ENCODE data around the gene OSM.

The OSM gene

GRCh38 chr22:30224161-30224857, 42.3 kb downstream of the OSM start:
- TF ChIP-seq, protein P1, sequence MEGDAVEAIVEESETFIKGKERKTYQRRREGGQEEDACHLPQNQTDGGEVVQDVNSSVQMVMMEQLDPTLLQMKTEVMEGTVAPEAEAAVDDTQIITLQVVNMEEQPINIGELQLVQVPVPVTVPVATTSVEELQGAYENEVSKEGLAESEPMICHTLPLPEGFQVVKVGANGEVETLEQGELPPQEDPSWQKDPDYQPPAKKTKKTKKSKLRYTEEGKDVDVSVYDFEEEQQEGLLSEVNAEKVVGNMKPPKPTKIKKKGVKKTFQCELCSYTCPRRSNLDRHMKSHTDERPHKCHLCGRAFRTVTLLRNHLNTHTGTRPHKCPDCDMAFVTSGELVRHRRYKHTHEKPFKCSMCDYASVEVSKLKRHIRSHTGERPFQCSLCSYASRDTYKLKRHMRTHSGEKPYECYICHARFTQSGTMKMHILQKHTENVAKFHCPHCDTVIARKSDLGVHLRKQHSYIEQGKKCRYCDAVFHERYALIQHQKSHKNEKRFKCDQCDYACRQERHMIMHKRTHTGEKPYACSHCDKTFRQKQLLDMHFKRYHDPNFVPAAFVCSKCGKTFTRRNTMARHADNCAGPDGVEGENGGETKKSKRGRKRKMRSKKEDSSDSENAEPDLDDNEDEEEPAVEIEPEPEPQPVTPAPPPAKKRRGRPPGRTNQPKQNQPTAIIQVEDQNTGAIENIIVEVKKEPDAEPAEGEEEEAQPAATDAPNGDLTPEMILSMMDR (IDR thresholded peaks at IDR 0.05; ENCODE audit: control extremely low read depth, extremely low read depth, low read depth, missing control alignments): no peak
- ChIA-PET POLR2A (no interaction called here), CTCF (interaction anchor here (1.2 to 1.9 kb wide), 4 partner anchors 9 to 116 kb away, joined by 3 to 6 read pairs (median 4); no protein-coding TSS in a partner anchor)
- DNase-seq (ENCODE audit: extremely low spot score): peak; percentile 62

GRCh38 chr22:30223303-30223702, 43.3 kb downstream of the OSM start:
- DNase-seq (ENCODE audit: extremely low spot score): no peak
- TF ChIP-seq, protein P1 (IDR thresholded peaks at IDR 0.05; ENCODE audit: control extremely low read depth, extremely low read depth, low read depth, missing control alignments): no peak
- ChIA-PET CTCF (interaction anchor here (1.2 to 1.9 kb wide), 2 partner anchors 40 to 115 kb away, joined by 3 to 5 read pairs; no protein-coding TSS in a partner anchor), POLR2A (no interaction called here)

DNA sequence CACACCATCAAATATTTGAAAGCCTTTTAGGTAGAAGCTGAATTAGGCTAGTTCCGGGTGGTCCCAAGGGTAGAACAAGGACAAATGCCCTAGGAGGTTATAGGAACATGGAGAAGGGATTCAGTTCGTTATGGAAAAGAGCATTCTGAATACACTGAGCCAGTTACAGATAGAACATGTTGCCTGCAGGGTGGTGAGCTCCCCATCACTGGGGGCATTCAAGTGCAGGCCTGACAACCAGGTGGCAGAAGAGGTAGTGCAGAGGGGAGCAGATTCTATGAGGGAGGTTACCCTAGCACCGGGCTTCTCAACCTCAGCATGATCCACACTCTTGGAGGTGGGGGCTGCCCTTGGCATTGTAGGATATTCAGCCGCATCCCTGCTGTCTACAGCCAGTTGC, 44.3 kb downstream of the OSM start:
- TF ChIP-seq, protein P1 (IDR thresholded peaks at IDR 0.05; ENCODE audit: control extremely low read depth, extremely low read depth, low read depth, missing control alignments): no peak
- ChIA-PET POLR2A (no interaction called here), CTCF (no interaction called here)
- DNase-seq (ENCODE audit: extremely low spot score): no peak

- ChIA-PET CTCF (no interaction called here), POLR2A (no interaction called here)
- DNase-seq (ENCODE audit: extremely low spot score): peak; percentile 58
- TF ChIP-seq, protein P1 (IDR thresholded peaks at IDR 0.05; ENCODE audit: control extremely low read depth, extremely low read depth, low read depth, missing control alignments): no peak
Measured at GRCh38 chr22:30221121-30221992, 45.3 kb downstream of the OSM start.

- CTCF ChIA-PET: no interaction called here
- DNase-seq (ENCODE audit: extremely low spot score): no peak
- POLR2A ChIA-PET: no interaction called here
- TF ChIP-seq, protein P1 (IDR thresholded peaks at IDR 0.05; ENCODE audit: control extremely low read depth, extremely low read depth, low read depth, missing control alignments): no peak
Measured at GRCh38 chr22:30220338-30221012, 46.2 kb downstream of the OSM start.

DNA sequence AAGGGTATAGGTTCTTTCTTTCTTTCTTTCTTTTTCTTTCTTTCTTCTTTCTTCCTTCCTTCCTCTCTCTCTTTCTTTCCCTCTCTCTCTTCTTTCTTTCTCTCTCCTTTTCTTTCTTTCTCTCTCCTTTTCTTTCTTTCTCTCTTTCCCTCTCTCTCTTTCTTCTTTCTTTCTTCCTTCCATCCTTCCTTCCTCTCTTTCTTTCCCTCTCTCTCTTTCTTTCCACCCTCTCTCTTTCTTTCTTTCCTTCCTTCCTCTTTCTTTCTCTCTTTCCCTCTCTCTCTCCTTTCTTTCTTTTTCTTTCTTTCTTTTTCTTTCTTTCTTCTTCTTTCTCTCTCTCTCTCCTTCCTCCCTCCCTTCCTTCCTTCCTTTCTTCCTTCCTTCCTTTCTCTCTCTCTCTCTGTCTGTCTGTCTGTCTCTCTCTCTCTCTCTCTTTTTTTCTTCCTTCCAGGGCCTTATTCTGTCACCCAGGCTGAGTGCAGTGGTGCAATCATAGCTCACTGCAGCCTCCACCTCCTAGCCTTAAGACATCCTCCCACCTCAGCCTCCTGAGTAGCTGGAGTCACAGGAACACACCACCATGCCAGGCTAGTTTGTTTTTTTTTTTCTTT, 46.9 kb downstream of the OSM start:
- ChIA-PET CTCF (no interaction called here), POLR2A (no interaction called here)
- TF ChIP-seq, protein P1 (IDR thresholded peaks at IDR 0.05; ENCODE audit: control extremely low read depth, extremely low read depth, low read depth, missing control alignments): no peak
- DNase-seq (ENCODE audit: extremely low spot score): no peak

All from GM10248 (cell line).